NCI-H1092 (cell line): Measurements from ENCODE around the gene PSAP.
"Not testable (repeated sequence)": the region's sequence is repeated elsewhere in the genome, so short reads cannot be mapped to it uniquely, and the experiment has no call there.

Source experiments
- DNase-seq: peaks from one replicate; lab custom pipeline; 2025; lab: John Stamatoyannopoulos, UW

Gene PSAP

DNA sequence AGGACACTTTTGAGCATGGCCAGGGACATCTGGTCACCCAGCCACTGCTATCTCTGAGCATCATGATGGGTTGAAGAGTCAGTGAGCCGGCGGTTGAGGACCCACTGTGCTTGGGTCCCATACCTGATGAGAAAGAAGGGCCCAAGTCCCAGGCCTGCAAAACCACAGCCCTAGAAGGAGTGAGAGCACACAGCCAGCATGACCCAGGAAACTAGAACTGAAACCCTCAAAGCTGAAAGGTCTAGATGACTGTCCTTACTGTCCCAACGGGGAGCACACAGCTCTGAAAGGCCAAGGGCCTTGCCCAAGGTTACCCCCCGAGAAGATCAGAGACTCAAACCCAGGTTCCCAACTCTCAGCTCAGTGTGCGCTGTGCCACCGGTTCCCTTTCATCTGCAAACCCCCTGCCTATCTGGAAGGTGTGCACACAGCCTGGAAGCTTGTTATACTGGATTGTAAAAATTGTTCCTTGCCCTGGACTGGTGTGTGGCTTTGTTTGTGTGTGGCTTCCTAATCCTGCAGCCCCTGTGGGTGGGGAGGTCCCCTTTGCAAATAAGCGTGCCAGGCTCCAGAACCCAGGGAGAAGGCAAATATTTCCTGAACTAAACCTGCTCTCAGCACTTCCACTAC, 22.6 kb upstream of the PSAP start:
- DNase-seq: no peak

DNA sequence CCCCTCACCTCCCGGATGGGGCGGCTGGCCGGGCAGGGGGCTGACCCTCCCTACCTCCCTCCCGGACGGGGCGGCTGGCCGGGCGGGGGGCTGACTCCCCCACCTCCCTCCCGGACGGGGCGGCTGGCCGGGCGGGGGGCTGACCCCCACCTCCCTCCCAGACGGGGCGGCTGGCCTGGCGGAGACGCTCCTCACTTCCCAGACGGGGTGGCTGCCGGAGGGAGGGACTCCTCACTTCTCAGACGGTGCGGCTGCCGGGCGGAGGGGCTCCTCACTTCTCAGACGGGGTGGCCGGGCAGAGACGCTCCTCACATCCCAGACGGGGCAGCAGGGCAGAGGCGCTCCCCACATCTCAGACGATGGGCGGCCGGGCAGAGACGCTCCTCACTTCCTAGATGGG, 18.6 kb upstream of the PSAP start:
- not testable (repeated sequence) for DNase-seq

GRCh38 chr10:71868192-71868697, 17.2 kb upstream of the PSAP start:
- no peak for DNase-seq

DNA sequence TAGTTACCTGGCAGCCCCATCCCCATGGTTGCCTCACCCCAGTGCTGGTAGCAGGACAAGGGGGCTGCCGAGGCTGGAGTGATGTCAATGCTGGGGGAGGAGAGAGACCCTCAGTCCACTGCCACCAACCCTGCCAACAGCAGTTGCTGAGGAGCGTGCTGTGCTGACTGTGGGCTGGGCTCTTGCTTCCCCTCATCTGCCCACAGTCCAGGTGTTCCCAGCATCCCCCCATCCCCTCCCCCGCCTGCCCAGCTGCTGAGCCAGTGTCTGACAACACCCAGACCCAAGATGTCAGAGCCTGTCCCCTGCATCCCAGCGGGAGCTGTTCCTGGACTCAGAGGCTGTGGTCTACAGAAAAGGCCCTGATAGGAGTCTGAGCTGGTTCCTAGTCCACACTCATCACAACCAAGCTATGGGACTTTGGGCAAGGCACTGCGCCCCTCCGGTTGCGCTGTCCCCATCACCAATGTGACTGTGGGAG, 14.6 kb upstream of the PSAP start:
- no peak for DNase-seq

DNA sequence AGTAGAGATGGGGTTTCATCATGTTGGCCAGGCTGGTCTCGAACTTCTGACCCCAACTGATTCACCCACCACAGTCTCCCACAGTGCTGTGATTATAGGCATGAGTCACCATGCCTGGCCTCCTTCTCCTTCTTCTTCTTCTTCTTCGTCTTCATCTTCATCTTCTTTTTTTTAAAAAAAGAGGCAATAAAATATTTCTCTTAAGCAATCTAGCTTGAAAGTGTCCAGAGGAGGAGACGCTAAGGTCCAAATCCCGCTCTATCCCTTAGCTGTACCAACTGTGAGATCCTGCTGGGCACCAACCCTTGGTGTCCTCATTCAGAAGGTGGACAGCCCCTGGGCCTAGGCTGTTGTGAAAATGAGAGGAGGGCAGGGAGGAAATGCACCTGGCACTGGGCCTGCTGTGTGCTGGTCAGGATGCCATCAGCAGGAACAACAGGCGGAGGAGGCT, 13.9 kb upstream of the PSAP start:
- DNase-seq: no peak

DNA sequence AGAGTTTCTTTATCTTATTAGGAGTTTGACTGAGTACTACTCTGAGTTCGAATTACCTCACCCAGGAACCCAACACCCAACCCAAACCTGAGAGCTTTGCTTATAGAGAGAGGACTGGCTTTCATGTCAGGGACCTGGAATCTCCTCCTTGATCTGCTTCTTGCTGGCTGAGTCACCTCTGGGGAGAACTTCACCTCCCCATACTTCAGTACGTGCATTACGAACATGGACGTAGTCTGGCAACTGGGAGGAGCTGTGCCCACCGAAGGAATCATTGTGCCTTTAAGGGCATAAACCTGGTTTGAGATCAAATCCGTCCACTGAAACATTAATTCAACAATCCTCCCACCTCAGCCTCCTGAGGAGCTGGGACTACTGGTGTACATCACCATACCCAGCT, 12.2 kb upstream of the PSAP start:
- no peak for DNase-seq

DNA sequence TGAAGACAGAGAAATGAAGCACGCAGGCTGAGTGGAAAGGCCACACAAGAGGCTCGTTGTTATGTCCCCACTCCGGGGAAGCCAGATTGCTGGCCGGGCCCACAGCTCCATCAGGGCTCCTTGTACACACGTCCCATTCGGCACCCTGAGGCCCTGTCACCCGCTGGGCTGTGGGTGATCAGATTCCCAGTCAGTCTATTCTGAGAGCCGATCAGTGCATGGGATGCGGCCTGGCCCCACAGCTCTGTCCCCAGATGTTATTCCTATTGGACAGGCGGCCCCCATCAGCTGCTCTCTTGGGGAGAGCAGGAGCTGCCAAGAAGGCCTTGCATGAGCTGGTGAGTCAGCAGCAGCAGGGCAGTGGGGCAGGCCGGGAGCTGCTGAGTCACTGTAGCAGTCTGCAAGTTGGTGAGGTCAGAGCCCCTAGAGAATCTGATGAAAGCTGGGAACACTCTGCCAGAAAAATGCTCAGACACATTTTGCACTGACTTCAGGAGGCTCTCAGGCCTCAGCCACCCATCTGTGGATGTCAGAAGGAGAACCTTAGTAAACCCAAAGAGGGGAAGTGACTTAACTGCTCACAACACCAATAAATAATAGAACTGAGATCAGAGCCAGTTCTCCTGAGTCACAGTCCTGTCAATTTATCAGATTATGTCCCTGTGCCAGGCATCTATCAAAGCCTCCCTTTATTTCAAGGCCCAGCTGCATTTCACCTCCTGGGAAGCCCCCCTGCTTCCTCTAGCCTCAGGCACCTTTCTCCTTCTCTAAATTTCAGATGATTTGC, 9.4 kb upstream of the PSAP start:
- DNase-seq: peak; percentile 32

DNA sequence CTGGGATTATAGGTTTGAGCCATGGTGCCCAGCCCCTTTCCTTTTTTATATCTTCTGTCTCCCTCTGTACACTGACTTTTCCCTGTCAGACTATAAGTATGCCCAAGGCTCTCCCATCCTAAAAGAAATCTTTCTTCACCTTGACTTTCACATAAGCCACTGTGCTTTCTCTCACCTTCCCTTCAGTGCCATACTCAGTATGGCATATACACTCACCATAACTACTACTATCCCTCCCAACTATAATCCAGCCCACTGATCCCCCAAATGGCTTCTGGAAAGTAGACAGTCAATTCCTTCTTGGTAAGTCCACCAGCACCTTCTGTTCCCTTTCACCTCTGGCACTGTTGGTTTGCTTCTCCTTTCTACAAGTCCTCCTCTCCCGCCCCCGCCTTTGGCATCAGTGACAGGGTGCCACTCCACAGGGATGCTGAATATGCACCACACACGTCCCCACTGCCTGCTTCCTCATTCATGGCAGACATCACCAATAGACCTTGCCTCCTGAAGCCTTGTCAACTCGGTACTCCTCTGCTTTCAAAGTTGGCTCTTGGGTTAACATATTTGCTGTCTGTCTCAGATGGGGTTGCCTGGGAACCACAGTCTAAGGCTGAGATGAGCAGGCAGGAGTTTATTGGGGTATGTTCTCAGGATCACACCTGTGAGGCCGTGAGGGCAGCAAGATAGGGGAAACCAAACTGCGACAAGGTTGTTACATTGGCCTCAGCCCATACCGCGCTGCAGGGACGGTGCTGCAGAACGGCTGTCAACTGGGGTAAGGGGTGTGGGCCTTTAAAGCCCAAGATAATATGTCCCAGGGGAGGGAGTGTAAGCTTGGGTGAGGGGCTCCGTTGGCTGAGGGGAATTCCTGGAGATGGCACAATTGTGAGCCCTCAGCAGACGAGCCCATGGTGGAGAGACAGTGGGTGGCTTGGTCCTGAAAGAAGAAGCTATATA, 7.2 kb upstream of the PSAP start:
- no peak for DNase-seq

- DNase-seq: no peak
These were observed 5.6 kb upstream of the PSAP start for GRCh38 chr10:71856619-71857018.

DNA sequence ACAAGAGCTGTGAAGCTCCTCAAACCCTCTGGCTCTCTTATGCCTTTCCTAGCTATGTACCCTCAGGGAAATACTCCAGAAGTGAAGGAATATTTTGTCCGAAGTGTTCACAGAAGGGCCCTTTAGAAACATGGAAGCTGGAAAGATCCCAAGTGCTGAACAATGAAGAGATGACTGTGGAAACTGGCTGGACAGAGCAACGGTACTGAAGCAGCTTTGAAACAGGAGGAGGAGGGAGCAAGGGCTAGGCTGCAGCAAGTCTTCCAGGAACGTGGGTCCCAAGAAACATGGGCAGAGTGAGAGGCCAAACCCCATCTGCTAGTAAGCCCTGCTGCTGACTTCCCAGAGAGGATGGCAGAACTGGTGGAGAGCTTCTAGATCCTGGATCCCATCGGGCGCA, 3.0 kb upstream of the PSAP start:
- no peak for DNase-seq

DNA sequence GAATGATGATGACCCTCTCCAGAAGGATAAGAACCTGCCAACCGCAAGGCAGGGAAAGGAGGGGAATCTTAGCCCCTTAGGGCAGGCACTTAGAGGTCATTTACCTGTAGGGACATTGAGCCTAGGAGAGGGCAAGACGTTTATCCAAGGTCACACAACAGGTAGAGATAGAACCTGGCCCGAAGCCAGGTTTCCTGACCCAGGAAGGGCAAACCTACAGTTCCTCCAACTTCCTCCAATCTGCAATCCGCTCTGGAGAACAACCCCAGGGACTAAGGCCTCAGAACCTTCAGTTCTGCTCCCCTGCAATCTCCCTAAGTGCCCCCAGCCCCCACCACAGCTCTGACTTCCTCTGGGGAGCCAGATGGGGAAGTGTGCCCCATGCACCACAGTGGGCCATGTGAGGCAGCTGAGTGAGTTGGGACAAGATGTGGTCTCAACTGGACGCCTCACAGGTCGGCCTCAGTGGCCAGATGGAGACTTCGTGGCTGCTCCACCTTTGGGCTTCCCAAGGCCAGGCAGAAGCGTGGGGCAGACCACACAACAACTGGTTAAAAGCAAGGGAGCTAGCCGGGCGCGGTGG, 1.4 kb upstream of the PSAP start:
- DNase-seq: no peak

DNA sequence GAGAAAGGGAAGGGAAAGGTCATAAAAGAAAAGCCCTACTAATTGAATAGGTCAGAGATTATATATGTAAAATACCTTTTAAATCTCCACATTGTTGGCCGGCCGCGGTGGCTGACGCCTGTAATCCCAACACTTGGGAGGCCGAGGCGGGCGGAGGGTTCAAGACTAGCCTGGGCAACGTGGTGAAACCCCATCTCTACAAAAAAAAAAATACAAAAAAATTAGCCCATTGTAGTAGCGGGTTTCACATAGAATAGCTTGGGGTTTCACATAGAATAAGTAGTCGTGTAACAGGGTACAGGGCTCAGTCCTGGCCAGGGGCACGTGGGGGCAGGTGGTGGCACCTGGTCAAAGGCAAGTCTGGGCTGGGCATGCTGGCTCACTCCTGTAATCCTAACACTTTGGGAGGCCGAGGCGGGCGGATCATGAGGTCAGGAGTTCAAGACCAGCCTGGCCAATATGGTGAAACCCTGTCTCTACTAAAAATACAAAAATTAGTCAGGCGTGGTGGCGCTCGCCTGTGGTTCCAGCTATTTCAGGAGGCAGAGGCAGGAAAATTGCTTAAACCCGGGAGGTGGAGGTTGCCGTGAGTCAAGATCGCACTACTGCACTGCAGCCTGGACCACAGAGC, 529 bp upstream of the PSAP start:
- not testable (repeated sequence) for DNase-seq

- no peak for DNase-seq
These were observed 869 bp downstream of the PSAP start for GRCh38 chr10:71850021-71850742.

GRCh38 chr10:71849461-71849908, 1.6 kb downstream of the PSAP start:
- no peak for DNase-seq

DNA sequence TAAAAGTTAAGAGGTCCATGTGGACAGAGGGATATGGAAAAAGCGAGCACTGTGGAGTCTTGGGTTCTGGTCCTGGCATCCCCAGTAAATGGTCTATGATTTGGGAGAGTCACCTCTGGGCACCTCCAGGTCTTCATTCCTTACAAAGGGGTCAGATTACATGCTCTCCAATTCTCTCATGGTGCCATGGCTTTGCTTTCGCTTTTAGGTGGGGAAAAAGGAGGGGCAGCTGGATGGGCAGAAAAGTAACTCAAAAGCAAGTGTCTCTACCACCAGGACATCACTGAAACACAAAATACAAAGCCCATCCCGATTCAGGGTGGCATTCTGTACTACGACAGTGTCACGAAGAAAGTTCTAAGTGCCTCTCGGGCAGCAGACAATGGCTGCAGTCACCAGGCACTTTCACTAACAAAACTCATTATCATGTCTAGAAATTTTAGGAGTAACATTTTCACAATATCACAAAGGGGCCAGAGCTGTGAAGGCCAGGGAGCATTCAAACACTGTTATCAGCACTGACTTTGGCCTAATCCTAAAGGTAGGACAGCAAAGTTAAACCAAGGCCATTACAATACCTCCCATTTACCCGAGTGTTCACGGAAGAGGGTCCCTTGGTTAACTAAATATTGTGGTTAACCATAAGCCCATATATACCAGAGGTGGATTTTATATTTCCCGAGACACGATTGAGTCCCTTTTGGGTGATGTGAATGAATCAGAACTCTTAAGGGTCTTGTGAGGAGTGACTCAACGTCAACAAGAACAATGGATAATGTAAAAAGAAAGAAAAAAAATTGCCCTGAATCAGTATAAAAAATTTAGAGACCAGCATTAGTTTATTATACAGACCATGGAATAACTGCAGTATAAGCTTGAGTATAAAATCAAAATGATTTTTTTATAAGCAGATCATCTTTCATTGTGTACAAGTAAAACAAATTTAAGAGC, 2.5 kb downstream of the PSAP start:
- DNase-seq: no peak

- no peak for DNase-seq
These were observed 3.6 kb downstream of the PSAP start for GRCh38 chr10:71847418-71847817.

DNA sequence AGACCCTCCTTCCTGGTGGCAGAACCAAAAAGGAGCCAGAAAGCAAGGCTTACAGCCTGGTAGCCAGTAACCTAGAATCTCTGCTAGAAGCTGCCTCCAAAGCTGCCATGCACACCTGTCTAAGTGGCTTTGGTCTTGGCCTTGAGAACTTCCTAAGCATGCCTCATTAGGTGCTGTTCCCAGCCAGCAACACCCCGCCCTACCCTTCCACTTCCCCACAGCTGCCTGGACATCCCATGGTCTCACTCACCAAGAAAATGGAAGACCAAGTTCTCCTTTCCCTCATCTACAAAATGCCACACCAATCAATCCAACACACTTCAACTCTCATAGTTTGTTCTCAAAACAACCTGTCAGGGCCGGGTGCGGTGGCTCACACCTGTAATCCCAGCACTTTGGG, 4.2 kb downstream of the PSAP start:
- DNase-seq: no peak

- DNase-seq: no peak
These were observed 5.3 kb downstream of the PSAP start for GRCh38 chr10:71845410-71846405.
